ENCODE results near the gene VRK1.

DNA sequence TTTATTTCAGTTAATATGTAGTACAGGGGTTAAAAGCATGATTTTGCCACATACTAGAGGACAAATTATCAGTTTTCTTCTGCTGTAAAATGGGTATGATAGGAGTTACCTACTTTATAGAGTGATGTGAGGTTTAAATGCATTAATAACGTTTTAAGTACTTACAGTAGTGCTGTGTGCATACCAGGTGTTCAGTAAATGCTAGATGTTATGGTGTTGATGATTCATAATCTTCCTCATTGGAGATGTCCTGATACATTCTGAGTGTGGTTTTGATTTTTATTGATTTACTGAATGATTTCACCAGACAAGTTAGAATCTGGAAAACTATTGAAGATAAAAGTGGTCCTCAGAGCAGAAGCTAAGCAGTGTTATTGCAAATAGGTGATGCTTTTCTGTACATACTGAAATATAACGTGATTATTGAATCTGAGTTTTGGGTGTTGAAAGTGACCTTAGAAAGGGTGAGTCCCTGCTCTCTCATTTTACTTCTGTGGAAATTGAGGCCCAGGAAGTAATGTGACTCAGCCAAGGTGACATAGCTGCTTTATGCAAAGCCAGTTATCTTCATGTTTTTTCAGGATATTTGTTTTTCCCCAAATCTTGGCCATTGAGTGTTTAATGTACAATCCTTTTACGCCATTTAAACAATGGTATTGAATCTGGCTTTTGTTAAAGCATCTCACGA, 54.7 kb downstream of the VRK1 start:
- TF ChIP-seq CTCF (IDR thresholded peaks at IDR 0.05) (no peak), POLR2A (IDR thresholded peaks at IDR 0.05) (no peak), POLR2AphosphoS5 (IDR thresholded peaks at IDR 0.05) (no peak), EP300 (IDR thresholded peaks at IDR 0.05) (no peak)

All from upper lobe of left lung (tissue), 4 donors.